Left kidney (tissue), 2 donors: ENCODE data around the gene PCYT2. TPM values are rescaled to one million over a fixed set of nuclear protein-coding genes. Genes with fewer than 3 reads are reported as not detected.
A peak's percentile ranks its signal among the peaks of the same experiment; 100 is the strongest.
"Not testable (repeated sequence)": the region's sequence is repeated elsewhere in the genome, so short reads cannot be mapped to it uniquely, and the experiment has no call there.

Source experiments
- DNase-seq: peaks from one replicate; pipeline ENCODE4 v3.0.0-alpha.2; 2013
- polyA plus RNA-seq: library from polyadenylated mRNA; unstranded; fragments of 120-200 nt; gene quantifications from one replicate; pipeline ENCODE4 v1.2.1, GENCODE V29; 2013; ENCODE audit not compliant: insufficient read length

The PCYT2 gene
- polyA plus RNA-seq, 1 donor = 41.5 TPM

DNA sequence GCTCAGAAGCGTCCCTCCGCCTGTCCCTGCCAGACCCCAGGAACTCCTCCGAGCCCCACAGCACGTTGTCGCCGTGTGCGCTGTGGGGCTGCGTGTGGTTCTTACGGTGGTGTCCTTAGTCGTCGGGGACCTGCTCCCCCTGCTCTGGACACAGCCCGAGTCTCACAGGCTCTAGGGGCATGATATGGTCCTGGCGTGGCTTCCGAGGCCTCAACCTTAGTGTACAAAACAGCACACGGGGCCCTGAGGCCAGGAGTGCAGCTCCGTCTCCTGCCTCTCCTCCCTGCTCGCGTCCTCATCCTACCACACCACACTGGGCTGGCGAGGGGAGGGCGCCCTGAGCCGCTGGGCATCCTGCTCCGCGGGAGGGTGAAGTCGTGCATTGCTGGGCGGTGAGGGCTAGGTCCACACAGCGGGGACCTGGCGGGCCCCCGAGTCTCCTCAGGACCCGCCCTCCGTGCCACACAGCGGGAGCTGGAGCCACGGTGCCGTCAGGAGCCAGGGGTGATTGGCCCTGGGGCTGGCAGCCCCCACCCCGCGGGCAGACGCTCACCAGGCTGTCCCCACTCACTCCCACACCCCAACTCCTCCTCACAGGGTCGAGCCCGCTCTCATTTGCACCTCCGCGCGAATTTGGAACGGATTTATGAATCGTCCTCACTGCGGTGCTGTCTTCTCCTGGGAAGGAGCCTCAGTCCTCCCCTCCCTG is 17.5 kb upstream of the PCYT2 start:
- DNase-seq = no peak

GRCh38 chr17:81927653-81928543 is 16.7 kb upstream of the PCYT2 start, which contains the start of gene MAFG:
TSS of gene MAFG (minus strand) at chr17:81927735. CDS start at chr17:81923185, 4,550 bp downstream.
- peak; percentile 97 for DNase-seq

- no peak for DNase-seq
Observed at GRCh38 chr17:81927152-81927652, 16.0 kb upstream of the PCYT2 start.

DNA sequence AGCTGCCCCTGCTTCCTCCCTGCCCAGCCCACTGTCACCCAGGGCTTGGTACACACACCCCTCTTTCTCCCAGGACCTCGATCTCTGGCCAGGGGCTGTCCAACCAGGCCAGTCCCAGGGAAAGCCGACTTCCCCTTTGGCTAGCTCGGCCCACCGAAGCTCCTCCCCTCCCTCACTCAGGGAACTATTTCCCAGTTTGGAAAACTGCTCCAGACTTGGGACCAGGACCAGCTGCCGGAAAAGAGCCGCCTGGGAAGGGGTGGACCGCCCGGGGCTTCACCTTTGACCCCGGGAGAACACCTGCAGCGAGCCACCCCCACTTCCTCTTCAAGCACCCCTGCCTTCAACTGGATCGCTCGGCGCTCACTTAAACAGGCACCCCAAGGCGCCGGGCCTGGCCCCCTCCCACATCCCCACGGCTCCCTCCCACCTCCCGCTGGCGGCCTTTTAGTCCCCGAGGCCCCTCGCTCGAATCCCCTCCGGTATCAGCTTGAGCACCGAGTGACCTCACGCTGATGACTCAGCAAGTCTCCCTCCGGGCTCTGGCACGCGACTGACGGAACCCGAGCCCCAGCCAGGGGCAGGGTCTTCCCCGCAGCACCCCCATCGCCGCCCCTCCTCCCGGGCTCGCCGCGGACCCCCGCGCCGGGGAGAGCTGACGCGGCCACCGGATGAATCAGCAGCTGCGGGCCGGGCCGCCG is 15.4 kb upstream of the PCYT2 start:
- no peak for DNase-seq

GRCh38 chr17:81925860-81926450 is 14.8 kb upstream of the PCYT2 start:
- no peak for DNase-seq

DNA sequence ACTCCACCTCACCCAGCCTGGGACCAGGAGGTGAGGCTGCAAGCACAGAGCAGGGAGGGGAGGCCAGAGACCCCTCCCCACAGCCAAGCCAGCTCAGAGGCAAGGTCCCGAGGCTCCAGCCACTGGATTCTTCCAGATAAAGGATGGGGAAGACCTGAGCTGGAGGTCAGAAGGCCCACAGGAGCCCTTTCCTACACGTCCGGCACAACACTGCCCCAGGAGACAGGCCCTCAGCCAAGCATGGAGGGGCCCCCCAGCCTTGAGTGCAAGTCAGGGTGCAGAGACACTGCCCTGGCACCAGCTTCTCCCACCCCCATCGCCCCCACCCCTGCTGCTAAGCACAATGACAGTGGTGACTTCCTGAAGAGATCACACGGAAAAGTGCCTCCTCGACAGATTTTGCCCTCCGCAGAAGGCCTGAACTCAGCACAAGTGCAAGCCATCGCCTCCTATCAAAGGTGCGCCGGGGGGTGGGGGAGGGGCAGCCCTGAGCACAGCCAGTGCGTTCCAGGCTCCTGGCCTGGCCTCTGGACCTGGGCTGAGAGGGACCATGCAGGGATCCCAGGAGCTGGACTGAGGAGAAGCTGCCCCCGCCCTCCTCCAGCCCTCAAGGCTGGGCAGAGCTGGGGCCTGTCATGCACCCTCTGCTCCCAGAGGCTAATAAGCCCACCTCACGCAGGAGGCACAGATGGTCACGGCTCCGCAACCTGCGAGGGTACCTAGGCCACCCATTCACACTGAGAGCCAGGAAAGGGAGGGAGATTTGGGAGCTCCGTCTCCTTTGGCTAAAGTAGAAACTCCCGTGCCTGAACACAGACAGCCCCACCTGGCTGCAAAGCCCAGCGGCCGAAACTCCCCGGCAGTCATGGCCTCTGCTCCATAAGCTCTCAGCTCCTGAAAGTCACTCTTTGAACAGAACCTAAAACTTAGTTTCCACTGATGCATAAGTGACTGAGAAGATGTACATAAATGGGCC is 13.6 kb upstream of the PCYT2 start:
- DNase-seq = no peak

- DNase-seq = no peak
Observed at GRCh38 chr17:81923302-81924260, 12.4 kb upstream of the PCYT2 start.

GRCh38 chr17:81922566-81923301 is 11.5 kb upstream of the PCYT2 start:
- no peak for DNase-seq

DNA sequence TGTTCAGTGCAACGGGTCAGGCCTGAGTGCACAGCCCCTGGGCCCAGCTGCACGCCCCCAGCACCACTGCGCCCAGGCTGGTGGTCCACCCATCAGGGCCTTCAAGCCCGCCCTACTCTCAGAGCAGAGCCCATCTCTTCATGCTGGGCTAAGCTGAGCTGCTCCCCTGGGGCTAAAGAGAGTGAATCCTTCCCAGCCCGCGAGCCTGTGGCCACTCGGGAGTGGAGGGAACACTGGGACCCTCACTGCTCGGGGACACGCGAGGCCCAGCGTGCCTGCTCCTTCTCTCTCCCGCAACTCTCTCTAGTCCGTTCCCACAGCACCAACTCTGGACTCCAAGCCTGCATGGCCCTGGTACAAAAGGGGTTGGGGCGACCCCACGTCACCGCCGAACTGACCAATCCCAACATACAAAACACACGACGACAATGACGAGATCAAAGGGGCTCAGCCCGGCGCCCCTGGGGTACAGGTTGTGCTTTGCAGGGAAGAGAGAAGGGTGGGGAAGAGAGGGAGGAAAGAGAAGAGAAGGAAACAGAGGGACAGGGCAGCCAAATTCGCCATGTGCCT is 10.9 kb upstream of the PCYT2 start:
- DNase-seq = no peak

GRCh38 chr17:81921537-81921862 is 10.3 kb upstream of the PCYT2 start:
- DNase-seq = no peak

GRCh38 chr17:81920612-81921536 is 9.7 kb upstream of the PCYT2 start:
- no peak for DNase-seq

GRCh38 chr17:81918832-81919545 is 7.8 kb upstream of the PCYT2 start:
- DNase-seq = no peak

- DNase-seq = not testable (repeated sequence)
Observed at GRCh38 chr17:81918333-81918669, 7.1 kb upstream of the PCYT2 start.

- peak; percentile 69 for DNase-seq
Observed at GRCh38 chr17:81917565-81918332, 6.5 kb upstream of the PCYT2 start, which contains the start of gene SIRT7. TSS of gene SIRT7 (minus strand) at chr17:81918176. CDS start at chr17:81918131, 45 bp downstream.

GRCh38 chr17:81916234-81917001 is 5.2 kb upstream of the PCYT2 start:
- no peak for DNase-seq
